Colonic mucosa (tissue), 4 donors: ENCODE data around the gene TMEM176B. TPM values are rescaled to one million over a fixed set of nuclear protein-coding genes. Genes with fewer than 3 reads are reported as not detected.

ENCODE experiments used
- DNase-seq: peaks from one replicate; pipeline ENCODE4 v3.0.0-alpha.2; 2020
- H3K27ac ChIP-seq: fragments of 200-600 bp; one replicate; pipeline ENCODE4 v1.8.0; 2021
- H3K27me3 ChIP-seq: fragments of 200-600 bp; one replicate; pipeline ENCODE4 v1.8.0; 2021
- H3K36me3 ChIP-seq: fragments of 200-600 bp; one replicate; pipeline ENCODE4 v1.8.0; 2021
- H3K4me1 ChIP-seq: fragments of 200-600 bp; one replicate; pipeline ENCODE4 v1.8.0; 2021; ENCODE audit warnings: mild to moderate bottlenecking
- H3K4me3 ChIP-seq: fragments of 200-600 bp; one replicate; pipeline ENCODE4 v1.8.0; 2021
- H3K9ac ChIP-seq, 2 donors: one replicate each; pipeline ENCODE4 v1.7.0; 2013; ENCODE audit warnings: control low read depth in 2 of 2, low read depth in 2 of 2, low read length in 2 of 2
- H3K9me3 ChIP-seq: fragments of 200-600 bp; one replicate; pipeline ENCODE4 v1.8.0; 2021
- intact Hi-C: fragments of 100-400 bp; cut with DNase I; formaldehyde crosslinking; loops from one replicate; pipeline ENCODE4 v1.14.1; 2022
- total RNA-seq, 2 donors: library from RNA; stranded (reverse); fragmentation: NEBNext Ultra II Directional in 1 of 2; extraction: Animal tissue kit (Norgen Biotek cat#: 25700) in 1 of 2; gene quantifications; one replicate each; pipeline ENCODE4 v1.2.1, GENCODE V29; 2021
- TF ChIP-seq, protein P1 (sequence below): fragments of 200-600 bp; IDR thresholded peaks from one replicate; pipeline ENCODE4 v1.8.0; 2022; ENCODE audit warnings: antibody characterized with exemption, mild to moderate bottlenecking
- donor health status: healthy.
- donor health status: DM: no; HTN: no; CAD: no.
- donor health status: DM: no; HTN: no; CAD: no.

Gene TMEM176B
- total RNA-seq, 2 donors from 2014 or later: 154 to 256 TPM

DNA sequence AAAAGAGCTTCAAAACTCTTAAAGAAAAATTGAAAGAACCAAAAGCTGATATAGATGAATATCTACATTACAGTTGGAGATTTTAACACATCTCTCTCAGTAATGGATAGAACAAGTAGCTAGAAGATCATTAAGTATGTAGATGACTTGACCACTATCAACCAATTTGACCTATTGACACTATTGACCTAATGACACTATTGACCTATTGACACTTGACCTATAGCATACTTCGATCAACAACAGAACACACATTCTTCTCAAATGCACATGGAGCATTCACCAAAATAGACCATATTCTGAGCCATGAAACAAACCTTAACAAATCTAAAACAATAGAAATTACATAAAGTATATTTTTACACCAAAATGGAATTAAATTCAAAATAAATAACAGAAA lies 40.7 kb downstream of the TMEM176B start:
- Histone ChIP-seq H3K27ac (no peak overlapping the region), H3K4me3 (no peak overlapping the region), H3K36me3 (no peaks in the 10 kb centered on the region), H3K4me1 (no peaks in the 10 kb centered on the region), H3K27me3 (no peaks in the 10 kb centered on the region), H3K9ac (no peak overlapping the region), H3K9me3 (no peaks in the 10 kb centered on the region)
- intact Hi-C loops: loop anchor here (5.0 kb wide), 1 partner anchor 312 kb away; no protein-coding TSS in a partner anchor
- TF ChIP-seq, protein P1, sequence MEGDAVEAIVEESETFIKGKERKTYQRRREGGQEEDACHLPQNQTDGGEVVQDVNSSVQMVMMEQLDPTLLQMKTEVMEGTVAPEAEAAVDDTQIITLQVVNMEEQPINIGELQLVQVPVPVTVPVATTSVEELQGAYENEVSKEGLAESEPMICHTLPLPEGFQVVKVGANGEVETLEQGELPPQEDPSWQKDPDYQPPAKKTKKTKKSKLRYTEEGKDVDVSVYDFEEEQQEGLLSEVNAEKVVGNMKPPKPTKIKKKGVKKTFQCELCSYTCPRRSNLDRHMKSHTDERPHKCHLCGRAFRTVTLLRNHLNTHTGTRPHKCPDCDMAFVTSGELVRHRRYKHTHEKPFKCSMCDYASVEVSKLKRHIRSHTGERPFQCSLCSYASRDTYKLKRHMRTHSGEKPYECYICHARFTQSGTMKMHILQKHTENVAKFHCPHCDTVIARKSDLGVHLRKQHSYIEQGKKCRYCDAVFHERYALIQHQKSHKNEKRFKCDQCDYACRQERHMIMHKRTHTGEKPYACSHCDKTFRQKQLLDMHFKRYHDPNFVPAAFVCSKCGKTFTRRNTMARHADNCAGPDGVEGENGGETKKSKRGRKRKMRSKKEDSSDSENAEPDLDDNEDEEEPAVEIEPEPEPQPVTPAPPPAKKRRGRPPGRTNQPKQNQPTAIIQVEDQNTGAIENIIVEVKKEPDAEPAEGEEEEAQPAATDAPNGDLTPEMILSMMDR: no peak
- no peak for DNase-seq

DNA sequence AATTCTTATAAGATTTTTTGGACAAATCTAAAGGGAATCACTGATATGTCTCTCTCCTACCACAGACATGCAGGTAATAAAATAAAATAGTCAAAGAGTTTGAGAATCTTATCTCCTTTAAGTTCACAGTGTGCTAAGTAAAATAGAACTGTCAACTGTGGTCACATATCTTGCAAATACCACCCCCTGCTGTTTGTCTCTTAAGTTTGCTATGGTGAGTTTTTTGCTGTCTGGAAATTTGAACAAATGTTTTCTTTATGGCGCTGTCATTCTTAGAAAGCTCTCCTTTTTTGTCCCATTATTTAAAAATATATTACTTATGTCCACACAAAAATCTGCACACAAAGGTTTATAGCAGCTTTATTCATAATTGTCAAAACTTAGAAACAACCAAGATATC lies 43.3 kb downstream of the TMEM176B start:
- H3K27me3 ChIP-seq: no peaks in the 10 kb centered on the region
- TF ChIP-seq, protein P1: peak; percentile 33
- intact Hi-C loops: loop anchor here (5.0 kb wide), 1 partner anchor 310 kb away; no protein-coding TSS in a partner anchor
- no peaks in the 10 kb centered on the region for H3K4me1 ChIP-seq
- no peak overlapping the region for H3K27ac ChIP-seq
- no peaks in the 10 kb centered on the region for H3K9me3 ChIP-seq
- DNase-seq: no peak
- H3K9ac ChIP-seq: no peak overlapping the region
- no peak overlapping the region for H3K4me3 ChIP-seq
- H3K36me3 ChIP-seq: no peaks in the 10 kb centered on the region

DNA sequence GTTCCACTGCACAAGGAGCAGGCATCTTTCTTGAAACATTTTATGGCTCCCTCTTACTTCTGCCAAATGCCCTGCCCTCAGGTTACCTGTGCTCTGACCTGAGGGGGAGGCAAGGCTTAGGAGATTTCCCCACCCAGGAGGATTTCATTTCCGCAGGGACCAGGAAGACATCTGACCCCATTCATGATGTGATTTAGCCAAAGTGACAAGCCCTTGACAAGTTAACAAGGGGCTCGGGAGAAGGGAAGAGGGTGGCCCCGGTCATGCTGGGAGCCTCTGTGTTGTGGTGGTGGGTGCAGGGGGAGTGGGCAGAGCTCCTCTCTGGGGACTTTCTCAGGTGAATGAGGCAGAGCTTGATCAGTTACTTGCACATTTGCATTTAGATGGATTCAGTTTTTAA lies 44.0 kb downstream of the TMEM176B start:
- H3K36me3 ChIP-seq: no peaks in the 10 kb centered on the region
- TF ChIP-seq, protein P1: no peak
- H3K27me3 ChIP-seq: no peaks in the 10 kb centered on the region
- H3K4me1 ChIP-seq: no peaks in the 10 kb centered on the region
- H3K9ac ChIP-seq: no peak overlapping the region
- H3K4me3 ChIP-seq: no peak overlapping the region
- H3K9me3 ChIP-seq: no peaks in the 10 kb centered on the region
- intact Hi-C loops: loop anchor here (5.0 kb wide), 1 partner anchor 309 kb away; no protein-coding TSS in a partner anchor
- DNase-seq: no peak
- H3K27ac ChIP-seq: peak overlapping the region; percentile 53

DNA sequence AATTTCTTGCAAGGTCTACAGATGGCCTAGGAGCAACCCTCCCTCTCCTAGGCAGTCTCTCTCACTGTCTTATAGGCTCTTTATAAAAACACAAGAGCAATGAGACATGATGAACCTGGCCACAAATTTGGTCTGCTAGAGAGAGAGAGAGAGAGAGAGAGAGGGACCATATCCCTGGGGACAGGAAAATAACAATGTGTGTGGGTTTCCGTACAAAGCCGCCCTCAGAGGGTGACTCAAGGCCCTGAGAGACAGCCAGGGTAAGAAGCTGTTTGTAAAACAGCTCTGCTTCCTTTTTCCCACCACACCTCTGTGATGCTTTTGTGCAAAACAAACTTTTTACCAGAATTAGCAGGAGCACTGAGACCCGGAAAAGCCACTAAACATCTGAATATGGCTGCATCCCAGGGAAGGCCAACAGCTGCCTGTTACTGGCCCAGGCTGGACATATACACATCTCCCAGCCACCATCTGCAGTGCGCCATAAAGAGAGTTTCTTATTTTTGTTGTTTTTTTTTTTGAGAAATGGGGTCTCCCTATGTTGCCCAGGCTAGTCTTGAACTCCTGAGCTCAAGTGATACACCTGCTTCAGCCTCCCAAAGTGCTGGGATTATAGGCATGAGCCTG lies 44.6 kb downstream of the TMEM176B start:
- H3K9me3 ChIP-seq: no peaks in the 10 kb centered on the region
- TF ChIP-seq, protein P1: no peak
- no peak overlapping the region for H3K9ac ChIP-seq
- no peaks in the 10 kb centered on the region for H3K4me1 ChIP-seq
- intact Hi-C loops: loop anchor here (5.0 kb wide), 1 partner anchor 308 kb away; no protein-coding TSS in a partner anchor
- no peaks in the 10 kb centered on the region for H3K36me3 ChIP-seq
- H3K27me3 ChIP-seq: no peaks in the 10 kb centered on the region
- no peak for DNase-seq
- no peak overlapping the region for H3K4me3 ChIP-seq
- H3K27ac ChIP-seq: peak overlapping the region; percentile 53

DNA sequence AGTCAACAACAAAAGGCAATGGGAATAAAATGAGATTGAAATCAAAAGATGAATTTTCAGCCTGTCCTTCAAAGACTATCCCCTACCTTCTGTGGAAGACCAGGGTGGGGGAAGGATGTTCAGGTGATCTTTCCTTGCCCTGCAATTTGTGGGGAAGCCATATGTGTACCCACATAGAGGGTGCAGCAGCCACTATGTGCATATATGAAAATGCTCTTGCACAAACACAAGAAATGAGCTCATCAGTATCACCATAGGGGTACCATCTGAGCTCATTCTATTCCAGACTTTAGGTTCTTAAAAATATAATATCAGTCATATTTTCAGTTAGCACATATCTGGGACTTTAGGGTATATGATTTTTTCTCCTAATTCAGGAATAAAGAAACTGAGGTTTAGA lies 45.2 kb downstream of the TMEM176B start:
- no peak overlapping the region for H3K27ac ChIP-seq

More for the DNA sequence above, 45.2 kb downstream of the TMEM176B start:
- Histone ChIP-seq H3K4me3 (no peak overlapping the region), H3K36me3 (no peaks in the 10 kb centered on the region), H3K27me3 (no peaks in the 10 kb centered on the region), H3K4me1 (no peaks in the 10 kb centered on the region), H3K9ac (no peak overlapping the region), H3K9me3 (no peaks in the 10 kb centered on the region)
- no peak for DNase-seq
- TF ChIP-seq, protein P1: no peak
- intact Hi-C loops: loop anchor here (5.0 kb wide), 1 partner anchor 308 kb away; no protein-coding TSS in a partner anchor
